B cell (primary cell): ENCODE measurements around the gene SRSF1.

ENCODE experiments used
- CTCF ChIP-seq: fragments of 200-600 bp; IDR thresholded peaks from one replicate; pipeline ENCODE4 v1.8.0; 2022; ENCODE audit warnings: antibody characterized with exemption, mild to moderate bottlenecking
- EZH2 ChIP-seq: IDR thresholded peaks from 2 replicates; pipeline ENCODE4 v1.6.1; 2012; ENCODE audit warnings: borderline replicate concordance, low read depth, mild to moderate bottlenecking, moderate library complexity, low read length; ENCODE audit not compliant: insufficient read depth, poor library complexity, severe bottlenecking

GRCh38 chr17:57983446-57983845 lies 23.6 kb downstream of the SRSF1 start:
- TF ChIP-seq CTCF (no peak), EZH2 (no peak)
